ENCODE results near the gene VCX. TPM values are rescaled to one million over a fixed set of nuclear protein-coding genes. Genes with fewer than 3 reads are reported as not detected.

The VCX gene
- total and polyA plus RNA-seq, 2 experiments from 2014 or later: not detected

DNA sequence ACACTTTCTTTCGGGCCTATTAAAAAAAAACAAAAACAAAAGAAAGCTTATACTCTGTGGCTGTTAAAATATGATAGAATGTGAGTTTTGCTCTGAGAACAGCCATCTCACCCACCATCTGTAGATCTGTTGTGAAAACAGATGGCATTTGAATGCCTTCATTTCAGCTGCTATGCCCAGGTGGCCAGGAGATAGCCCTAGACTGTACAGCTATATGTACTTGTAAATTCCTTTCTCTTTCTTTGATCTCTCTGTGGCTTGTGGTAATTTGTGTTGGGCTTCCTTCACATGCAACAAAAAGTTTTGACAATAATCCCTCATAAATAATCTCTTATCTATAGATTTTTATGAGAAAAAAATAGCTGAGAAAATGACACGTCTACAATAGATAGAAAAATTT is 46.2 kb downstream of the VCX start:
- in situ Hi-C loops (cut with MboI): no loop called here
- no peaks in the 10 kb centered on the region for H3K9me3 ChIP-seq (ENCODE audit: low read depth)
- no peaks in the 10 kb centered on the region for H3K27me3 ChIP-seq (replicated peaks; ENCODE audit: insufficient read depth)
- H3K4me1 ChIP-seq (ENCODE audit: insufficient read depth): no peaks in the 10 kb centered on the region
- no peaks in the 10 kb centered on the region for H3K36me3 ChIP-seq (ENCODE audit: low read depth)
- H3K9ac ChIP-seq: no peak overlapping the region
- DNase-seq: no peak
- no peaks in the 10 kb centered on the region for H3K79me2 ChIP-seq (ENCODE audit: insufficient read depth)
- H3K4me2 ChIP-seq (ENCODE audit: unreplicated experiment): no peak overlapping the region
- H2AFZ ChIP-seq: no peak overlapping the region
- WGBS, 2 experiments (ENCODE audit: low coverage in 1 of 2, low lambda C conversion rate in 2 of 2, missing lambda C conversion rate in 2 of 2): 62 to 71% methylated on average over 2 of the region's 2 CpGs
- no peak overlapping the region for H3K4me3 ChIP-seq
- H3K27ac ChIP-seq: no peak overlapping the region
- no peaks in the 10 kb centered on the region for H3F3A ChIP-seq (ENCODE audit: insufficient read depth)
- no peaks in the 10 kb centered on the region for H4K20me1 ChIP-seq (ENCODE audit: insufficient read depth)
- TF ChIP-seq EZH2phosphoT487 (IDR thresholded peaks at IDR 0.05; ENCODE audit: insufficient read depth, low read depth) (no peak), EZH2 (IDR thresholded peaks at IDR 0.05; ENCODE audit: insufficient read depth, poor library complexity, severe bottlenecking) (no peak)
- no peaks in the 10 kb centered on the region for H3K9me2 ChIP-seq (ENCODE audit: insufficient read depth)

DNA sequence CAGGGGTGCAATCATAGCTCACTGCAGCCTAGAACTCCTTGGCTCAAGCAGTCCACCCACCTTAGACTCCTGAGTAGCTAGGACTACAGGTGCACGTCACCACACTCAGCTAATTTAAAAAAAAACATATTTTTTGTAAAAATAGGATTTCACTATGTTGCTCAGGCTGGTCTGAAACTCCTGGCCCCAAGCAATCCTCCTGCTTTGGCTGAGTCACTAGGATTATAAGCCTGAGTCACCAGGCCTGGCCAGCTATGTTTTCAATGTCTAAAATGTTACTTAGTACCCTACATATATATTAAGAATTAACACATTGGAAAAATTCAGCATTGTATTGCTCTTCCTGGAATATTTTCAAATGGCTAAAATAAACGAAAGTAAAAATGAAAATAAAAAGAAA is 46.7 kb downstream of the VCX start:
- Histone ChIP-seq H3K79me2 (ENCODE audit: insufficient read depth) (no peaks in the 10 kb centered on the region), H3K36me3 (ENCODE audit: low read depth) (no peaks in the 10 kb centered on the region), H3K9me3 (ENCODE audit: low read depth) (no peaks in the 10 kb centered on the region), H2AFZ (no peak overlapping the region), H3K27me3 (replicated peaks; ENCODE audit: insufficient read depth) (no peaks in the 10 kb centered on the region), H3F3A (ENCODE audit: insufficient read depth) (no peaks in the 10 kb centered on the region), H4K20me1 (ENCODE audit: insufficient read depth) (no peaks in the 10 kb centered on the region), H3K4me2 (ENCODE audit: unreplicated experiment) (no peak overlapping the region), H3K27ac (no peak overlapping the region), H3K9ac (no peak overlapping the region), H3K4me3 (no peak overlapping the region), H3K4me1 (ENCODE audit: insufficient read depth) (no peaks in the 10 kb centered on the region), H3K9me2 (ENCODE audit: insufficient read depth) (no peaks in the 10 kb centered on the region)
- 2 to 9% methylated on average over 2 of the region's 2 CpGs for WGBS, 2 experiments (ENCODE audit: low coverage in 1 of 2, low lambda C conversion rate in 2 of 2, missing lambda C conversion rate in 2 of 2)
- TF ChIP-seq EZH2phosphoT487 (IDR thresholded peaks at IDR 0.05; ENCODE audit: insufficient read depth, low read depth) (no peak), EZH2 (IDR thresholded peaks at IDR 0.05; ENCODE audit: insufficient read depth, poor library complexity, severe bottlenecking) (no peak)
- in situ Hi-C loops (cut with MboI): no loop called here
- DNase-seq: peak; percentile 53

DNA sequence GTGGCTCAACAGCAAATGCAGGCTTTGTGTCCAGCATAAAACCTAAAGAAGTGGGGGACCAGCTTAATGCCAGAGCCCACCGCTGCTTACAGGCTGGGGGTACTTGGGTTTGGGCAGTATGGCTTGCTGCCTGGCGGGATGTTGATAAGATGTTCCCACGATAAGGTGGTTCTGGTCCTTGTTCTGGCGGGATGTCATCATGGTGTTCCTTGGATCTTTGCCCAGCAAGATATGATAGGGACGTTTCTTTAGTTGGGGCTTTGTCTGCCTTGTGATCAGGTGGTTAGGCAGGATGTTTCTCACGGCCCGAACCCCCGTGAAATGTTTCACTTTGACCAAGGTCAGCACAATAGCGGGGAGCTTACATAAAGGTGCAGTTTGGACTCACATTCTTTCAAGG is 49.0 kb downstream of the VCX start:
- no peak for DNase-seq
- Histone ChIP-seq H2AFZ (no peak overlapping the region), H3K36me3 (ENCODE audit: low read depth) (no peaks in the 10 kb centered on the region), H3K27me3 (replicated peaks; ENCODE audit: insufficient read depth) (no peaks in the 10 kb centered on the region), H3F3A (ENCODE audit: insufficient read depth) (no peaks in the 10 kb centered on the region), H3K9ac (no peak overlapping the region), H3K27ac (no peak overlapping the region), H3K9me2 (ENCODE audit: insufficient read depth) (no peaks in the 10 kb centered on the region), H3K79me2 (ENCODE audit: insufficient read depth) (no peaks in the 10 kb centered on the region), H4K20me1 (ENCODE audit: insufficient read depth) (no peaks in the 10 kb centered on the region), H3K9me3 (ENCODE audit: low read depth) (no peaks in the 10 kb centered on the region), H3K4me1 (ENCODE audit: insufficient read depth) (no peaks in the 10 kb centered on the region), H3K4me2 (ENCODE audit: unreplicated experiment) (no peak overlapping the region), H3K4me3 (no peak overlapping the region)
- in situ Hi-C loops (cut with MboI): no loop called here
- no peak for TF ChIP-seq EZH2phosphoT487 (IDR thresholded peaks at IDR 0.05; ENCODE audit: insufficient read depth, low read depth)
- TF ChIP-seq EZH2 (IDR thresholded peaks at IDR 0.05; ENCODE audit: insufficient read depth, poor library complexity, severe bottlenecking): no peak
- WGBS, 2 experiments (ENCODE audit: low coverage in 1 of 2, low lambda C conversion rate in 2 of 2, missing lambda C conversion rate in 2 of 2): 43 to 55% methylated on average over 8 to 9 of the region's 9 CpGs

Other genes with a start within 250 kb of the VCX start
- gene PNPLA4, start 84.2 kb downstream of the VCX start, total RNA-seq (2014; rRNA removed; shearing (Covaris generic)): 3.0 and 10.7 TPM in 2 replicates
- 10.8 and 12.0 TPM in 2 replicates for gene PNPLA4, start 84.2 kb downstream of the VCX start, polyA plus RNA-seq (2016; fragmentation: Nextera tagmentation; extraction: Ambion mirVana)

All from GM23248 (cell line).